IPS-18a (cell line): Measurements from ENCODE around the gene PYURF.

ENCODE experiments used
- H3K27ac ChIP-seq: one replicate; pipeline ENCODE4 v1.5.1; 2013; ENCODE audit warnings: low read length
- H3K27me3 ChIP-seq: one replicate; pipeline ENCODE4 v1.6.1; 2013; ENCODE audit warnings: mild to moderate bottlenecking, low read length; ENCODE audit not compliant: control insufficient read depth, insufficient read depth
- H3K36me3 ChIP-seq: one replicate; pipeline ENCODE4 v1.6.1; 2013; ENCODE audit warnings: low read depth, low read length; ENCODE audit not compliant: control insufficient read depth
- H3K4me1 ChIP-seq: one replicate; pipeline ENCODE4 v1.6.1; 2013; ENCODE audit warnings: low read depth, low read length; ENCODE audit not compliant: control insufficient read depth
- H3K4me3 ChIP-seq: one replicate; pipeline ENCODE4 v1.5.1; 2013; ENCODE audit warnings: low read length
- H3K9ac ChIP-seq: one replicate; pipeline ENCODE4 v1.6.1; 2013; ENCODE audit warnings: mild to moderate bottlenecking, low read length, moderate library complexity
- H3K9me3 ChIP-seq: one replicate; pipeline ENCODE4 v1.6.1; 2013; ENCODE audit warnings: low read depth, low read length; ENCODE audit not compliant: control insufficient read depth

Gene PYURF

DNA sequence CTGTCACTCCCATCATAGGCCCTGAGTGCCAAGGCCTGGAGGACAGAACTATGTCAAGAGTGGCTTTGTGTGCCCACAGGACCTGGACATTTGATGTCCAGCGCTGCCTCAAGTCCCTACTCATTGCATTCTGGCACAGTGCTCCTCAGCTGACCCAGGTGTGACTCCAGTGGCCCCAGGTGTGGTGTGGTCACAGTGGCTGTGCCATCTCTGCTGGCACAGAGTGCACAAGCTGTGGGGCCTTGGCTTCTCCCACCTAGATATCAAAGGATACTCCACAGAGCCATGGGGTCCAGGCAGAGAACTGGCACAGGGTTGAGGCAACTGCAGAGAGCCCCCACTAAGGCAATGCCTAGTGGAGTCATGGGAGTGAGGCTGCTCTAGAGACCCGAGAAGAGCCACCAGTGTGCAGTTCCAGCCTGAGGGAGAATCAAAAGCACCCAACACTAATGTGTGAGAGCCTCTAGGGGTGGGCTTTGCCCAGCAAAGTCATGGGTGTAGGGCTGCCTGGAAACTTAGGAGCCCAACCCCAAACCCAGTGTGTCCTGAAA, 25.6 kb downstream of the PYURF start:
- H3K4me1 ChIP-seq: no peaks in the 10 kb centered on the region

GRCh38 chr4:88489100-88489761, 34.3 kb downstream of the PYURF start:
- no peak overlapping the region for H3K4me3 ChIP-seq

More for the DNA sequence above, 25.6 kb downstream of the PYURF start:
- Histone ChIP-seq H3K27ac (no peak overlapping the region), H3K27me3 (no peaks in the 10 kb centered on the region), H3K9ac (no peak overlapping the region), H3K9me3 (no peaks in the 10 kb centered on the region), H3K36me3 (no peaks in the 10 kb centered on the region), H3K4me3 (no peak overlapping the region)

GRCh38 chr4:88481537-88481936, 42.0 kb downstream of the PYURF start:
- H3K4me3 ChIP-seq: no peak overlapping the region
- H3K27me3 ChIP-seq: no peaks in the 10 kb centered on the region
- H3K27ac ChIP-seq: no peak overlapping the region
- no peaks in the 10 kb centered on the region for H3K4me1 ChIP-seq
- H3K36me3 ChIP-seq: no peaks in the 10 kb centered on the region
- H3K9me3 ChIP-seq: no peaks in the 10 kb centered on the region
- no peak overlapping the region for H3K9ac ChIP-seq

More at GRCh38 chr4:88489100-88489761, 34.3 kb downstream of the PYURF start:
- H3K27ac ChIP-seq: no peak overlapping the region
- H3K9me3 ChIP-seq: no peaks in the 10 kb centered on the region
- no peak overlapping the region for H3K9ac ChIP-seq
- H3K4me1 ChIP-seq: no peaks in the 10 kb centered on the region
- no peaks in the 10 kb centered on the region for H3K27me3 ChIP-seq
- H3K36me3 ChIP-seq: no peaks in the 10 kb centered on the region

DNA sequence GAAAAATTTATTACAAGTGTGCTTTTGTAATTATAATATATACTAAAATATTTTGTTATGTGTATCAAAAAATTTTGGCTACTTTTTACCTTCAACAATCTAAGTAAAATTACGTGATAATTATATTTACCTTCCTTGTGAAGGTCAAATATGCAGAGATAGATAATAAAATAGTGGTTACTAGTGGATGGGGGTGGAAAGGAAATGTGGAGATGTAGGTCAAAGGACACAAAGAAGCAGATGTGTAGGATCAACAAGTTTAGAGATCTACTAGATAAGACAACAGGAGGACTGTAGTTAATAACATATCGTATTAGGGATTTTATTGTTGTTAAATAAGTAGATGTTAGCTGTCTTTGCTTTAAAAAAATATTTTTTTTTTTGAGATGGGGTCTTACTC, 45.3 kb downstream of the PYURF start:
- Histone ChIP-seq H3K9ac (no peak overlapping the region), H3K4me1 (no peaks in the 10 kb centered on the region), H3K36me3 (no peaks in the 10 kb centered on the region), H3K27me3 (no peaks in the 10 kb centered on the region), H3K4me3 (no peak overlapping the region), H3K27ac (no peak overlapping the region), H3K9me3 (no peaks in the 10 kb centered on the region)

- Histone ChIP-seq H3K4me1 (no peaks in the 10 kb centered on the region), H3K4me3 (no peak overlapping the region), H3K27me3 (no peaks in the 10 kb centered on the region), H3K36me3 (peaks cover 4% of the 10 kb centered on the region), H3K27ac (no peak overlapping the region), H3K9me3 (no peaks in the 10 kb centered on the region), H3K9ac (no peak overlapping the region)
Observed at GRCh38 chr4:88477229-88477860, 46.2 kb downstream of the PYURF start.
